Activated naive CD4-positive, alpha-beta T cell treated with anti-CD3 and anti-CD28 coated beads, Interleukin-2, amount 50 U/mL, for 24 hours (primary cell): Measurements from ENCODE around the gene MYBPC1.
"Not testable (repeated sequence)": the region's sequence is repeated elsewhere in the genome, so short reads cannot be mapped to it uniquely, and the experiment has no call there.

Source experiments
- H3K27ac Mint-ChIP-seq: one replicate; pipeline ENCODE4 v1.8.0; 2021; ENCODE audit warnings: mild to moderate bottlenecking, mixed read lengths
- H3K27me3 Mint-ChIP-seq: one replicate; pipeline ENCODE4 v1.8.0; 2021; ENCODE audit warnings: mixed read lengths
- H3K36me3 Mint-ChIP-seq: one replicate; pipeline ENCODE4 v1.8.0; 2021; ENCODE audit warnings: mixed read lengths
- H3K4me1 Mint-ChIP-seq: one replicate; pipeline ENCODE4 v1.8.0; 2021; ENCODE audit warnings: mixed read lengths
- H3K4me3 Mint-ChIP-seq: one replicate; pipeline ENCODE4 v1.8.0; 2021; ENCODE audit warnings: mild to moderate bottlenecking, mixed read lengths
- H3K9me3 Mint-ChIP-seq: one replicate; pipeline ENCODE4 v1.8.0; 2021; ENCODE audit warnings: mixed read lengths

Gene MYBPC1

DNA sequence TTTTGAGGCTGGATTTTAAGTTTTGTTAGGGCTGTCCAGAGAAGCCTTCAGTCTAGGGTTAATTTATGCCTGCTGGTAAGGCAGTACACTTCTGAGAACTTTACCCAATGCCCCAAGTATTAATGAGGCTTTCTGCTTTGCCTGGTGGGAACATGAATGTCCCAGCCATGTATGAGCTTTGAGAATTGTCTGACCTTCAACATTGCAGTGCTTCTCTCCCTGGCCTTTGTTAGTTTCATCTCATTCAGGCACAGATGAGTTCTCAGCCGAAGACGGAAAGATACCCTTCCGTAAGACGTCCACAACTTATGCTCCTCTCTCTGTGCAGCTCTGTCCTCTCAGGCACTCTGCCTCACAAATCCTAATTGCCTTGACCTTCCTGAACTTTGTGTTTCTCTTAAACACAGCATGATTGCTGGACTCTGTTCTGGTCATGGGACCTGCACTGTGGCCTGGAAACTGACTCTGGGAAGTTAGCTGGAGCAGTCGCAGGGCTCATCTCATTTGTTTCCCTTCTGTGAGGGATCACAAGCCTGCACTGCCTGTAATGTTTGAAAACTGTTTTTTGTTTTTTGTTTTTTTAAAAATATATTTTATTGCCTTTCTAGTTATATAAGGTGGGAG lies 118.4 kb downstream of the MYBPC1 start:
- no peak overlapping the region for H3K4me3 Mint-ChIP-seq
- H3K36me3 Mint-ChIP-seq: no peaks in the 10 kb centered on the region
- no peaks in the 10 kb centered on the region for H3K27me3 Mint-ChIP-seq
- H3K4me1 Mint-ChIP-seq: peaks cover 9% of the 10 kb centered on the region
- H3K9me3 Mint-ChIP-seq: no peaks in the 10 kb centered on the region
- H3K27ac Mint-ChIP-seq: no peak overlapping the region

GRCh38 chr12:101713930-101714329 lies 119.2 kb downstream of the MYBPC1 start:
- no peak overlapping the region for H3K27ac Mint-ChIP-seq
- H3K4me1 Mint-ChIP-seq: peaks cover 9% of the 10 kb centered on the region
- no peak overlapping the region for H3K4me3 Mint-ChIP-seq
- no peaks in the 10 kb centered on the region for H3K27me3 Mint-ChIP-seq
- H3K36me3 Mint-ChIP-seq: no peaks in the 10 kb centered on the region
- no peaks in the 10 kb centered on the region for H3K9me3 Mint-ChIP-seq

- Mint-ChIP-seq H3K4me3 (no peak overlapping the region), H3K27ac (no peak overlapping the region), H3K27me3 (no peaks in the 10 kb centered on the region), H3K9me3 (no peaks in the 10 kb centered on the region), H3K4me1 (peaks cover 3% of the 10 kb centered on the region), H3K36me3 (no peaks in the 10 kb centered on the region)
These were observed 120.2 kb downstream of the MYBPC1 start for GRCh38 chr12:101714877-101715444.

- Mint-ChIP-seq H3K27me3 (no peaks in the 10 kb centered on the region), H3K36me3 (no peaks in the 10 kb centered on the region), H3K4me1 (no peaks in the 10 kb centered on the region), H3K9me3 (no peaks in the 10 kb centered on the region), H3K4me3 (no peak overlapping the region), H3K27ac (no peak overlapping the region)
These were observed 124.8 kb downstream of the MYBPC1 start for GRCh38 chr12:101719566-101719965.

DNA sequence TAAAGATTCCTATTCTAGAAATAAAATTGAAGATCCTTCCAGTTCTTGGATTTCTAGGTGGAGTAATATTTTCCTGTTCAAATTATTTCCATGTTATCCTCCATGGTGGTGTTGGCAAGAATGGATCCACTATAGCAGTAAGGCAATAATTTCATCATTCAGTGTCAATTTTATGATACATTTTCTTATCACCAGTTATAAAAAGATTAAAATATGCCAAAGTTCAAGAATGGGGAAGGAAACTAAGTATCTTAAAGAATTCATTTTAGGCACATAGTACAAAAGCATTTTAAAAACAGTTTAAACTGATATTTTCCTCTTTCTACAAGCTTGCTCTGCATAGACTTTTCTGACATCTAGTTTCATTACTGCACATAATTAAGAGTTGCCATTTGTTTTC lies 125.3 kb downstream of the MYBPC1 start:
- Mint-ChIP-seq H3K27ac (no peak overlapping the region), H3K9me3 (no peaks in the 10 kb centered on the region)

GRCh38 chr12:101722392-101722791 lies 127.6 kb downstream of the MYBPC1 start:
- no peaks in the 10 kb centered on the region for H3K9me3 Mint-ChIP-seq
- no peaks in the 10 kb centered on the region for H3K4me1 Mint-ChIP-seq
- no peak overlapping the region for H3K27ac Mint-ChIP-seq
- H3K27me3 Mint-ChIP-seq: no peaks in the 10 kb centered on the region
- H3K36me3 Mint-ChIP-seq: peaks cover 3% of the 10 kb centered on the region
- no peak overlapping the region for H3K4me3 Mint-ChIP-seq

More for the DNA sequence above, 125.3 kb downstream of the MYBPC1 start:
- Mint-ChIP-seq H3K4me3 (no peak overlapping the region), H3K27me3 (no peaks in the 10 kb centered on the region), H3K4me1 (no peaks in the 10 kb centered on the region), H3K36me3 (no peaks in the 10 kb centered on the region)

DNA sequence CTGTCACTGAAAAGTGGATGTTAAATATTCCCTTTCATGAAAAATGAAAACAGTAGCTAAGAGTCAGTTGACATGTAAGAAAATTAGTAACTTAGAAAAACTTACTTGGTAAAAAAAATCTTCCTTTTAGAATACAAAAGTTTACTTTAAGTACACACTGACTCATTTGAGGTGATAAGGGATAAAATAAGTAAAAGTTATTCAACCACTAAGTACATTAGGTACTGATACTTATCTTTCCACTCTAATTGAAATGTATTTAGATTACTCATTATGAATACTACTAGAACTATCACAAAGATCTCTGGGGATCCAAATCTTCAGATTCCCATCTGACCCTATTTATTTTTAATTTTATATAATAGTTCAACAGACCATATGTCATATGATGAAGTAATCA lies 132.3 kb downstream of the MYBPC1 start:
- Mint-ChIP-seq H3K27ac (no peak overlapping the region), H3K4me3 (no peak overlapping the region), H3K27me3 (no peaks in the 10 kb centered on the region), H3K4me1 (no peaks in the 10 kb centered on the region), H3K9me3 (no peaks in the 10 kb centered on the region), H3K36me3 (peaks cover 4% of the 10 kb centered on the region)

DNA sequence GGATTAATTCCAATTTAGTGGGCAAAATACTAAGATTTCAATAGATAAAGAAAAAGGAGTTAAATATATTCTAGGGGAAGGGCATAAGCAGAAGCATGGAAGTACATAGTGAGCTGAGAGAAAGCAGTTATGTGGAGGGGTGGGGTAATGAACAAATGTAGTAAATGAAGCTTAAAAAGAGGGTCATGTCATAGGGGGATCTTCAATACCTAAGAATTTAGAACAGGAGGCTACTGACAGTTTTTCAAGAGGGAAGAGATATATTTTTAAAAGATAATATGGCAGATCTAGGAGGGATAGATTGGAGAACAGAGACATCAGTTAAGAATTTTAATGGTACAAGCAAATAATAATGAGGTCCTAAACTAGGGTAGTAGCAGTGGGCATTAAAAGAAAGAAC lies 135.1 kb downstream of the MYBPC1 start:
- Mint-ChIP-seq H3K4me3 (no peak overlapping the region), H3K4me1 (no peaks in the 10 kb centered on the region), H3K36me3 (peaks cover 4% of the 10 kb centered on the region), H3K9me3 (no peaks in the 10 kb centered on the region), H3K27me3 (no peaks in the 10 kb centered on the region), H3K27ac (no peak overlapping the region)

DNA sequence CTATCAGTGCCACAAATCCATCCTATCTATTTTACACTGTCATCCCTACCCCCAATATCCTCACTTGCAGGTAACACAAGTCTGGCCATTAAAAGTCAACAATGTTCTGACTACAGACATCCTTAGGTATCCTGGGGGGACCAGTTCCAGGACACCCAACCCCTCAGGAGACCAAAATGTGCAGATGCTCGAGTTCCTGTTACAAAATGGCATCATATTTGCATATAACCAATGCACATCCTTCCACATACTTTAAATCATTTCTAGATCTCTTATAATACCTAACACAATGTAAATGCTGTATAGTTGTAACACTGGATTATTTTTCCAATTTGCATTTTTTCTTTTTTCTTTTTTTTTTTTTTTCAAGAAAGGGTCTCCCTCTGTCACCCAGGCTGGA lies 137.5 kb downstream of the MYBPC1 start:
- H3K4me3 Mint-ChIP-seq: no peak overlapping the region
- H3K36me3 Mint-ChIP-seq: peaks cover 1% of the 10 kb centered on the region
- H3K4me1 Mint-ChIP-seq: no peaks in the 10 kb centered on the region
- no peak overlapping the region for H3K27ac Mint-ChIP-seq
- no peaks in the 10 kb centered on the region for H3K27me3 Mint-ChIP-seq
- no peaks in the 10 kb centered on the region for H3K9me3 Mint-ChIP-seq

DNA sequence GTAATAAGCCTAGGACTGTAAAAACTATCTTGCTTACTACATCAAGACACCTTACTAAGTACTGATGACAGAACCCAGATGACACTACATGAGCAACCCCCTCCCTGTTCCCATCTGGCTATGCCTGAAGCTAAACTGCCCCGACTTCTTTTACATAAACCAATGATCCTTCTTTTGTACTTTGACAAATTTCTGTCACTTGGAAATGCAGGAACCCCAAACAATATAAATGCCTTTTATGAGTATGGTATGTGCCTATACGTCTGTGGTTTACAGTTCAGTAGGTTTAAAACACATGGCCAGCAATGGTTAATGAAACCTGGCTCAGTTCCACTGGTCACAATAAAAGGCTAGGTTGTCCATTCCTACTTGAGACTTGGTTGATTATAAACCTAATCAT lies 138.4 kb downstream of the MYBPC1 start:
- H3K27ac Mint-ChIP-seq: no peak overlapping the region
- no peaks in the 10 kb centered on the region for H3K4me1 Mint-ChIP-seq
- no peaks in the 10 kb centered on the region for H3K27me3 Mint-ChIP-seq
- no peak overlapping the region for H3K4me3 Mint-ChIP-seq
- H3K9me3 Mint-ChIP-seq: no peaks in the 10 kb centered on the region
- peaks cover 3% of the 10 kb centered on the region for H3K36me3 Mint-ChIP-seq

GRCh38 chr12:101734482-101734881 lies 139.7 kb downstream of the MYBPC1 start:
- not testable (repeated sequence) for H3K27ac Mint-ChIP-seq, H3K9me3 Mint-ChIP-seq, H3K36me3 Mint-ChIP-seq, H3K27me3 Mint-ChIP-seq, H3K4me1 Mint-ChIP-seq, H3K4me3 Mint-ChIP-seq
